GM12892 (cell line): ENCODE measurements around the gene BRD9.
"Not testable (repeated sequence)": the region's sequence is repeated elsewhere in the genome, so short reads cannot be mapped to it uniquely, and the experiment has no call there.

Experiments
- DNase-seq: peaks from one replicate; pipeline ENCODE4 v3.0.0; 2011; ENCODE audit not compliant: insufficient read length
- FAIRE-seq: peaks from 2 replicates; lab custom pipeline; 2011; peaks lifted over from hg19 to GRCh38; lab: Jason Lieb, UNC
- POLR2A ChIP-seq: IDR thresholded peaks from 2 replicates; pipeline ENCODE4 v1.6.1; 2011; ENCODE audit warnings: low read depth, low read length, control low read depth
- POLR2AphosphoS5 ChIP-seq: IDR thresholded peaks from 2 replicates; pipeline ENCODE4 v1.6.1; 2011; ENCODE audit warnings: low read depth, low read length, control low read depth
- TAF1 ChIP-seq: IDR thresholded peaks from 2 replicates; pipeline ENCODE4 v1.6.1; 2011; ENCODE audit warnings: low read depth, mild to moderate bottlenecking, control low read depth, low read length, borderline replicate concordance

The BRD9 gene

DNA sequence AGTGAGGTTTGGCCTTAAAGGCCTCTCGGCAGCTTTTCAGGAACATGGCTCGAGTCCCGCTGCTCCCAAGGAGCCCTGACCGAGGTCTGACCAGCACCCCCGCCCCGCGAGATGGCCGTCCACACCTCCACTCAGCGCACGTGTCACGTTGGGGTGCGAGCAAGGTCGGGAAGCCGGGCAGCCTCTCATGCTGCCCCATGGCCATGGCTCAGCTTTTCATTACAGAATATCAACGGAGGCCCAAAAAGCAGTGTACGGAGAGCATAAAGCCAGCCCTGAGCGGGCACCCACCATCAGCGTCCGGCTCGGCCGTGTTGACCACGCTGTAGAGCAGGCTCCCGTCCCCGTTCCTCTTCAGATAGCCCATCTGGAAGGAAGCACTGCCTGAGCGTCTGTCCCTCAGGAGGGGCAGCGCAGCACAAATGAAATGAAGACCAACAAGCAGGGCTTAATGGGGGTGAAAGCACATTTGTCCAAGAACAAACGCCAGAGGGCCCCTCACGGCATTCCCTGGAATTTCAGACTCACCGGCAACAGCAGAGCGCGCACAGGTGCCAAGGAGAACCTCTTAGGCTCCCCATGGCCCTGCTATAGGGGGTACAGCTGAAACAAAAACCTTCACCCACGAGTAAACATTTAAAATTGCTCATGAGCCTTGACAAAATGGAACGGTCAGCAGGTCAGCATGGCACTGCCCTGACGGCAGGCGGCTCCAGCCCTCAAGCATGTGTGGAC lies 11.6 kb downstream of the BRD9 start:
- no peak for TF ChIP-seq POLR2AphosphoS5
- no peak for TF ChIP-seq TAF1
- TF ChIP-seq POLR2A: no peak
- DNase-seq (no peak), FAIRE-seq (no peak)

DNA sequence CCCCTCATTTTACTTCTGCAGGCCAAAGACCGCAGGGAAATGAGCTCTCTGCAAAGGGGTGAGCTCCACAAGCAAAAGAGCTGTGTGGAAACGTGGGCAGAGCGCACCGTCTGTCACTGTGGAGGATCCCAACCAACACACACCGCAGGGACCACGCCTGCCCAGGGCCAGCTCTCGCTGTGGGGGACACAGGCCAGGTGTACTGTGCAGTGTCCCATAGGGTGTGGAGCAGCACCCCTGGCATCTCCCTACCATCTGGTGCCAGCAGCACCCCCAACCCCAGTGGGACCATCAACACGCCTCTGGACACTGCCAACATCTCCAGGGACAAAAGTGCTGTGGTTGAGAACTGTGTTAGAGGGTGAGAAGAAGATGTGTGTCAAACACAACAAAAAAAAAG lies 13.9 kb downstream of the BRD9 start:
- not testable (repeated sequence) for FAIRE-seq

DNA sequence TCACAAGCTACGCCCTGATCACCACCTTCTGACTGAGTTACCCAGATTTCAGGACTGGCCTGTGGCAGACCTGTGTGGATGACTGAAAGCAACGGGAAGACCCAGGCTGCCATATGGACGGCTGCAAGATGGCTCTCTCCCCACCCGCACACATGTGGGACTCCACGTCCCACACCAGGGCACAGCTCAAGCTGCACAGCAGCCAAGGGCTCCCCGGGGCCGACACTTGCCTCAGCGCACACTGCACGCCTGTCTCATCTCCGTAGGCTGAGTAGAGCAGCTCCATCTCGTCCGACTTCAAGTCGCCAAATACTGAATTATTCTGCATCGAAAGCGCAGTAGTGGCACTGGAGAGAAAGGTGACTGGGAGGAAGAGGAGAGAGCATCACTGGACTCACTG lies 14.5 kb downstream of the BRD9 start:
- no peak for TF ChIP-seq POLR2AphosphoS5
- DNase-seq (no peak), FAIRE-seq (no peak)

More for the DNA sequence above, 13.9 kb downstream of the BRD9 start:
- DNase-seq: not testable (repeated sequence)

DNA sequence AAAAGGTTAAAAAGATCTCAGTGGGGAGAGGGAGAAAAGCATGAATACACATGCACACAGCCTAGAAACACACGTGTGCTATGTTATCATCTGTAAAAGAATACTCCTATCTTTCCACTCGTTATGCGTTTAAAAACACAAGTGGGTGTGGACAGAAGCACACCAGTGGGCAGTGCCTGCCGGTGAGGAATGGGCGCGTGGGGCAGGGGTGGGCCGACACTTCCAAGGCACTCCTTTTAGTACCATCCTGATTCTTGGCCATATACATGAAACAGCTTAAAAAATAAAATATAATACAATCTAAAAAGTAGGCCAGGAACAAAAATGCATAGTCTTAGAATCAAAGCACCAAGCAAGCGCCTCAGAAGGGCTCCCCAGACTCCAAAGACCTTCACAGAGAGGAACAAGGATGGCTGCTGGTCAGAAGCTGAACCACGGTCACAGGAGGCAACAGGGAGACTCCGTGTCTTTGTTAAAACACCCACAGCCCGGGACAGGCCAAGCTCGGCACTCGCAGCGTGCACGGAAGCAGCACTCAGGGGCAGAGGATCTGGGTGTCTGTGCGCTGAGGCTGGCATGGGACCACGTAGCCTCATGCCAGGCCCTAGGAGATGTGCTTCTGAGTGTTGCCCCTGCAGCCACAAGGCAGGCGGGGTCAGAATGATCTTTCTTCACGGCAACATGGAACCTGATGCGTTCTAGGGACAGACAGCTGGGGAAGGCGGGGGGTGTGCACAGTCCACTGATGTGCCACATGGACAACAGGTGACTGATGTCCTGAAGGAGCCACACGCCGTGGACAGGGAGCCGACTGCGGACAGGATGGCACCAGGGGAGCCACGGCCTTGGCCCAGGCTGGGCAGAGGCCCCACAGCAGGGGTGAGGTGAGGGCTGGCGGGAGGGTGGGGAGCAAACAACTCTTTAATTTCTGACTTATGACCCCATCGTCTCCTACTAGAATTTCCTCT lies 15.9 kb downstream of the BRD9 start:
- FAIRE-seq (no peak), DNase-seq (no peak)
- TF ChIP-seq TAF1 (no peak), POLR2AphosphoS5 (no peak), POLR2A (no peak)

DNA sequence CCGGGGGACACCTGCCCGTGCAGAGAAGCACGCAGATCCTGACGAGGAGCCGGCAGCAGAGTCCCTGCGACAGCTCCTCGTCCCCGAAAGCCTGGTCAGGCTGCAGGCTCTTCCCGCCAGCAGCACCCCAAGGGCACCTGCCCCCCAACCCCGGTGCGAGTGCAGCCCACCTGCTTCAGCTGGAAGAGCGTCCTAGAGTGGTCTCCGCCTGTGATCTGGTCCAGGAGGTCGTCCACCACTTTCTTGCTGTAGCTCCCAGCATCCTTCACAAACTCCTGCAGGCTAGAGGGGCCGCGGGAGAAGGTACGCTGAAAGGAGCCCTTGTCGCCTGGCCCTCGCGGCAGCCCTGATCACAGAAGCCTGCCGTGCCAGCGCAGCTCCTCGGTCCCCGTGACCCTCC lies 16.7 kb downstream of the BRD9 start:
- FAIRE-seq: no peak

DNA sequence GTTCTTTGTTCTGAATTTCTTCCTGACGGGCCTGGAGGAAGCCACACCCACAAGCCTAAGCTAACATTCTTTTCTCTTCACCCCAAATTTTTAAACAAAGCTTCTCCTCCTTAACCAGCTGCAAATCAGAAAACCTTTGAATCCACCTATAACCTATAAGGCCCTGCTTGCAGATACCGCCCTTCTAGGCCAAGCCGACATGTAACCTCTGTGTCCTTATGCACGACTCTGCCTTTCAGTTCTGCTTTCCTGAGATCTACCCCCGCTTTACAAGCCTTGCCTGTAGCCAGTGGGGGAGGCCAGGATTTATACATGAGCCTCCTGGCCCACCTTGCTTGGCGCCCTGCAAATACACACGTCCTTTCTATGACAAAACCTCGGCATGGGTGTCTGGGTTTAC lies 19.3 kb downstream of the BRD9 start:
- TF ChIP-seq POLR2A (no peak), POLR2AphosphoS5 (no peak), TAF1 (no peak)
- no peak for DNase-seq
- no peak for FAIRE-seq

More for the DNA sequence above, 16.7 kb downstream of the BRD9 start:
- TF ChIP-seq POLR2A (no peak), POLR2AphosphoS5 (no peak)
- no peak for DNase-seq

DNA sequence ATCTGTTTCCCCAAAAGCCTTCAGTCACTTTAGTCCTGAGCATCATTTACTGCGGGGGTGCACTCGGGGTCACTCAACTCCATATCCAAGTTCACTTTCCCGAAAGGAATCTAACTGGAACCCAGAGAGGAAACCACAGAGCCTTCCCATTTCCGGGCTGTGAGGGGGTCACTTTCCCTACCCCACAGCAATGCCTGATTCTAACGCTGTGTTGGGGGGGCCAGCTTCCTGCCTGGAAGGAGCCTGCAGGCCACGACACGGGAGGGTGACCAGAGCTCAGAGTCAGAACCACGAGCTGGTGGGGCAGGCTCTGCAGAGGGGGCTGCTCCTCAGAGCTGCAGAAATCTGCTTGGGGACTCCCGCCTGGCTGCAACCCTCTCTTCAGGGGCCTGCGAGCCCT lies 20.3 kb downstream of the BRD9 start:
- TF ChIP-seq POLR2AphosphoS5 (no peak), POLR2A (no peak), TAF1 (no peak)
- DNase-seq (no peak), FAIRE-seq (no peak)

DNA sequence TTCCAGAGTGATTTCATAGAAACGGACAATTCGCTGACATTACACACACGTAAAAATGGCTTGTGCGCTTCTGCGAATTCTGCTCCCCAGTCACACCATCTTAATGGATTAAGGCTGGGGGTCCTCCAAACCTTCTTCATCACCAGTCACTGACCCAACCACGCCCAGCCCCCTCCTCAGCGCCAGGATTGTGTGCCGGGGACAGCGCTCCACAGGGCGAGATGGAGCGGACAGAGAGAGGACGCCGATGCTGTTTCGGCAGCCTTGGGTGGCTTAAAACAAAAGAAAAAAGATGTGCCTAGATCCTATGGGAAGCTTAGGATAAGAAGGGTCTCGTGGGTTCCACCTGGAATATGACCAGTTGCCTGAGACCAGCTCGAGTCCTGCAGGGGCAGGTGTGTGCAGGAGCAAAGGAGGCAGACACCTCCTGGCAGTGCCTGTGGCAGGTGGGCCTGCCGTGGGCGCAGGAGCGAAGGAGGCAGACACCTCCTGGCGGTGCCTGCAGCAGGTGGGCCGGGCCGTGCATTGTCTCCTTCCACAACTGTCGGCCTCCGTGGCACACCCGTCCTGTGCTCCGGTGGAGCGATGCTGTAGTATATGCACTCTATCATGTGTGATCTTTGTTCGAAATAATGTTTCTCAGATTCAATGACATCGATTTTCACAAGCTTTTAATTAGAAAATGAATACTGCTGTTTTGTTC lies 20.9 kb downstream of the BRD9 start:
- TF ChIP-seq TAF1 (no peak), POLR2A (no peak), POLR2AphosphoS5 (no peak)
- DNase-seq: no peak

DNA sequence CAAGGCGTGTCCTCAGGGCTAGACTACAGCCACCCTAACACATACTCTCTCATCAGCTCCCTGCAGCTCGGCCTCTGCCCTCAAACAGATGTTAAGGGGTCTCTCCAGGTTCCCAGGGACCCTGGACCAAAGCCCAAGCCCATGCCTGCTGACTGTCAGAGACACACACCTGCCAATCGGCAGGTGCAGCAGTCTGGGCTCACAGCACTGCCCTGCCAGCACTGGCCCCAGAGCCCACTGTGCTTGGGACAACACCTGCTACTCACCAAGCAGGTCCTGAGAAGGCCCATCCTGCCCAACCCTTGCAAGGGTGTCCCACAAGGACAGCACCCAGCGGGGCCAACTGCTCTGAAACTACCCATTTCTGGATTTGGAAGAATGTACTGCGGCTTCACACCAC lies 21.6 kb downstream of the BRD9 start:
- TF ChIP-seq TAF1 (no peak), POLR2A (no peak), POLR2AphosphoS5 (no peak)
- FAIRE-seq (no peak), DNase-seq (no peak)

More for the DNA sequence above, 20.9 kb downstream of the BRD9 start:
- FAIRE-seq: no peak

DNA sequence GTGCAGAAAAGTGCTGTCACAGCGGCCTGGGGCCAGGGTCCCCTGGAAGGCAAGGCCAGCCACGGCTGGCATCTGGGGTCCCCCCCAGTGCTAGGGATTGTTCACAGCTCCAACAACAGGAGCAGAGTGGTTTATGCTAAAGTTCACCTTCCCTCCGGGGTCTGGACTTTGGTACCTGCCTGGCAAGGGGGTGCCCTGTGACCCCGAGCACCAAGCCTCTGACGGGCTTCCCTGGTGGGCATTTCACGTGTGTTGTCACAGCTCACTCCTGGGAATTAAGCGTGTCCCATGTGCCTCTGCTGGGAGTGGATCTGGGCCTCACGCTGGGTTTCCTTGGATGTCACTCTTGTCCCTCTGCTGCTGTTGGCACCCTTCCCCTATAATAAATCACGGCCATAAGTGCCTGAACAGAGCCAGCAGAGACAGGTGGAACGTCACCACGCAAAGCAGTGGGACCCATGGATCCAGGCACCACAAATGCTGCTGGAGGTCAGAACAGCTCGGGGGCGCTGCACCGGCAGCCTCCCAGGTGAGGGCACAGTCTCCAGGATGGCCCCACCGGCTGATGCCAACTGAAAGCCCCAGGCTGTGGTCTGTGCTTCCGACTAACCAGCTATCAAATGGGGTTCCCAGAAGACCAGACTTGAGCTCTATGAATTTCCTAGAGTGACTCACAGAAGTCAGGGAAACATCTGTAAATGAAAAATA lies 24.0 kb downstream of the BRD9 start:
- TF ChIP-seq POLR2AphosphoS5 (no peak), TAF1 (no peak), POLR2A (no peak)
- no peak for FAIRE-seq

DNA sequence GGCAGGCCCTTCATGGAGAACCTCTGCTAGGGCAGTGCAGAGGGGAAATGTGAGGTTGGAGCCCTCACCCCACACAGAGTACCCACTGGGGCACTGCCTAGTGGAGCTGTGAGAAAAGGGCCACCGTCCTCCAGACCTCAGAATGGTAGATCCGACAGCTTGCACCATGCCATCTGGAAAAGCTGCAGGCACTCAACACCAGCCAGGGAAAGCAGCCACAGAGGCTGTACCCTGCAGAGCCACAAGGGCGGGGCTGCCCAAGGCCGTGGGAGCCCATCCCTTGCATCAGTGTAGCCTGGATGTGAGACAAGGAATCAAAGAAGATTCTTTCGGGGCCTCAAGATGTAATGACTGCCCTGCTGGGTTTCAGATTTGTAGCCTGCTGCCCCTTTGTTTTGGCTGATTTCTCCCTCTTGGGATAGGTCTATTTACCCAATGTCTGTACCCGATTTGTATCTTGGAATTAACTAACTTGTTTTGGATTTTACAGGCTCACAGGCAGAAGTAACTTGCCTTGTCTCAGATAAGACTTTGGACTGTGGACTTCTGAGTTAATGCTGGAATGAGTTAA lies 25.2 kb downstream of the BRD9 start:
- no peak for DNase-seq
- TF ChIP-seq POLR2AphosphoS5 (no peak), POLR2A (no peak), TAF1 (no peak)
- no peak for FAIRE-seq

More for the DNA sequence above, 24.0 kb downstream of the BRD9 start:
- DNase-seq: no peak
